Activated T-helper 1 cell treated with anti-CD3 and anti-CD28 coated beads, Interleukin-2, amount 50 U/mL, for 16 hours (primary cell): ENCODE measurements around the gene USP22.

Experiments
- DNase-seq, 2 donors: peaks; one replicate each; pipeline ENCODE4 v3.0.0-alpha.2; 2020; ENCODE audit warnings: low read depth in 1 of 2, low spot score in 1 of 2

Gene USP22

GRCh38 chr17:20960871-20961270 lies 81.9 kb downstream of the USP22 start:
- no peak for DNase-seq

- no peak for DNase-seq
Observed at GRCh38 chr17:20955427-20956323, 87.1 kb downstream of the USP22 start.

GRCh38 chr17:20954794-20955193 lies 88.0 kb downstream of the USP22 start:
- DNase-seq, result no peak

GRCh38 chr17:20952183-20952582 lies 90.6 kb downstream of the USP22 start:
- DNase-seq, result no peak
